Choroid plexus epithelial cell (primary cell): ENCODE measurements around the gene SRRM2.

Experiments
- DNase-seq: peaks from one replicate; pipeline ENCODE4 v3.0.0-alpha.2; 2010; ENCODE audit warnings: low read depth
- H3K4me3 ChIP-seq: 2 replicates; pipeline ENCODE4 v1.5.1; 2011; ENCODE audit warnings: low read depth, mild to moderate bottlenecking, control low read depth, low read length, moderate library complexity
- TF ChIP-seq, protein P1 (sequence below): conservative IDR thresholded peaks from 2 replicates; pipeline ENCODE4 v1.5.1; 2011; ENCODE audit warnings: low read depth, mild to moderate bottlenecking, control low read depth, inconsistent platforms, low read length, moderate library complexity

The SRRM2 gene

DNA sequence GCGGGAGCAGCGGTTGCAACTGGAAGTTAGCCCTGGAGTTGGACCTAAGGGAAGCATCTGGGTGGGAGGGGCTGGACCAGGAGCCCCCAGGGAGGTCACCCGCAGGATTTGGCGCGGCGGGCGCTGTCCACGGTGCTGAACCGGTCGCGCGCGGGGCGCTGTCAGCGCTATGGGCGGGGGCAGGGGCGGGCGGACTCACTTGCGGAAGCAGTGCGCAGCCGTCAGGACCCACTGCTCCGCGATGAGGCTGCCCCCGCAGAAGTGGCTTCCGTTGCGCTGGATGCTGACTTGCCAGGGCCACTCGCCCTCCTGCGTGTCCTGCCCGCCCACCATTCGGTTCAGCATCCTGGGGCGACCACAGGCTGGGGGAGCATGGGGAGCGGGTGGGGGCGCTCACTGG is 36.9 kb upstream of the SRRM2 start:
- H3K4me3 ChIP-seq, result peak overlapping the region; percentile 11

DNA sequence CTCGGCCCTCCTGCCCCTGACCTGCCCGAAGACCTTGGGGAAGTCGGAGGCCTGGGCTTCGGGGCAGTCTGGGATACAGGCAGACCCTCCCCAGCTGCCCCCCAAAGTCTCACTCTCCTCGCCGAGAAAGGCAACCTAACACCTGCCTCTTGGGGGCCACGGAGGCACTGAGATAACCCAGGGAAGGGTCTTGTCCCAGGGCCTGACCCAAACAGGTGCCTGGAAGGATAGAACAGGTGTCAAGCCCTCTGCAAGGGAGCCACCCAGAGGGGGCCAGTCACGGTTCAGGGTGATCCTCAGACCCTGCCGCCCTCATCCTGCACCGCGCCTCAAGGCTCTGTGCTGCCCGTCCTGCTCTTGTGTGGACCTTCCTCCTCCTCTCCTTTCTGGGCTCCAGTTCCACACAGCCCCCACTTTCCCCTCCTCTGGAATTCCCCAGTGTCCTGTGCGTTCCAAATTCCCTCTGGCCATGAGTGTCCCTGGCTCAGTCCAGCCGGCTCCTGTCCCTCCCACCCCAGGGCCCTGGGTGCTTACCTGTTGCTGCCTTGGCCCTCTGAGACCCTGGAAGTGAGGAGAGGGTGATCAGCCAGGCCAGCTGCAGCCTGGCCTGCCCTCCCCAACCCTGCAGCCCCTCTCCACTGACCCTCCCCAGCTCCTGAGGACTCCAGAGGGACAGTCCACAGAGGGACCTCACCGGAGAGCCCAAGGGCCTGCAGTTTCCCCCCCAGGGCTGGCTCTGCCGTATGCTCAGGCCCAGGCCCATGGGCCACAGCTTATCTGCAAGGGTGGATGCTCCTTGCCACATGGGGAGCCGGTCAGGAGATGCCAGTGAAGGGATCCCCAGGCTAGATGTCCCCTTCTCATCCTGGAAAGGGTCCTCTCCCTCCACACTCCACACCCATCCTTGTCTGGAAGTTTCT is 36.2 kb upstream of the SRRM2 start:
- no peak overlapping the region for H3K4me3 ChIP-seq
- no peak for DNase-seq
- TF ChIP-seq, protein P1, sequence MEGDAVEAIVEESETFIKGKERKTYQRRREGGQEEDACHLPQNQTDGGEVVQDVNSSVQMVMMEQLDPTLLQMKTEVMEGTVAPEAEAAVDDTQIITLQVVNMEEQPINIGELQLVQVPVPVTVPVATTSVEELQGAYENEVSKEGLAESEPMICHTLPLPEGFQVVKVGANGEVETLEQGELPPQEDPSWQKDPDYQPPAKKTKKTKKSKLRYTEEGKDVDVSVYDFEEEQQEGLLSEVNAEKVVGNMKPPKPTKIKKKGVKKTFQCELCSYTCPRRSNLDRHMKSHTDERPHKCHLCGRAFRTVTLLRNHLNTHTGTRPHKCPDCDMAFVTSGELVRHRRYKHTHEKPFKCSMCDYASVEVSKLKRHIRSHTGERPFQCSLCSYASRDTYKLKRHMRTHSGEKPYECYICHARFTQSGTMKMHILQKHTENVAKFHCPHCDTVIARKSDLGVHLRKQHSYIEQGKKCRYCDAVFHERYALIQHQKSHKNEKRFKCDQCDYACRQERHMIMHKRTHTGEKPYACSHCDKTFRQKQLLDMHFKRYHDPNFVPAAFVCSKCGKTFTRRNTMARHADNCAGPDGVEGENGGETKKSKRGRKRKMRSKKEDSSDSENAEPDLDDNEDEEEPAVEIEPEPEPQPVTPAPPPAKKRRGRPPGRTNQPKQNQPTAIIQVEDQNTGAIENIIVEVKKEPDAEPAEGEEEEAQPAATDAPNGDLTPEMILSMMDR, result no peak

More for the DNA sequence above, 36.9 kb upstream of the SRRM2 start:
- TF ChIP-seq, protein P1, result no peak
- DNase-seq, result peak; percentile 50

DNA sequence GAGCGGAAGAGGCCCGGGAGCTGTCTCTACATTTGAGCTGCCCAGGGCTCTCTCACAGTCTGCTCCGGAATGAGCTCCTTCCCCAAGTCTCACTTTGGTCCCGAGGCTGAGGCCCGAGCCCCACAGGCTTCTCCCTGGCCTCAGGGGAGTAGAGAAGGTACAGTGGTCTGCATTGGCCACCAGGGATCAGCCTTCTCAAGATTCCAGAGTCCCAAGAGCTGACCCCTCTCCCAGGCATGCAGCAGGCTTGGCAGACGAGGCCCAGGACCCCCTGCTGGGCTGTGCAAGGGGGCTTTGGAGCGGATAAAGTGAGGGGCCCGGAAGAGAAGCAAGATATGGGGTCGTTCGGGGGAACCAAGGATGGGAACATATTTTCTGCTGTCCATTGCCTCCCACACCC is 35.5 kb upstream of the SRRM2 start:
- TF ChIP-seq, protein P1, result no peak
- DNase-seq, result no peak
- H3K4me3 ChIP-seq, result no peak overlapping the region

DNA sequence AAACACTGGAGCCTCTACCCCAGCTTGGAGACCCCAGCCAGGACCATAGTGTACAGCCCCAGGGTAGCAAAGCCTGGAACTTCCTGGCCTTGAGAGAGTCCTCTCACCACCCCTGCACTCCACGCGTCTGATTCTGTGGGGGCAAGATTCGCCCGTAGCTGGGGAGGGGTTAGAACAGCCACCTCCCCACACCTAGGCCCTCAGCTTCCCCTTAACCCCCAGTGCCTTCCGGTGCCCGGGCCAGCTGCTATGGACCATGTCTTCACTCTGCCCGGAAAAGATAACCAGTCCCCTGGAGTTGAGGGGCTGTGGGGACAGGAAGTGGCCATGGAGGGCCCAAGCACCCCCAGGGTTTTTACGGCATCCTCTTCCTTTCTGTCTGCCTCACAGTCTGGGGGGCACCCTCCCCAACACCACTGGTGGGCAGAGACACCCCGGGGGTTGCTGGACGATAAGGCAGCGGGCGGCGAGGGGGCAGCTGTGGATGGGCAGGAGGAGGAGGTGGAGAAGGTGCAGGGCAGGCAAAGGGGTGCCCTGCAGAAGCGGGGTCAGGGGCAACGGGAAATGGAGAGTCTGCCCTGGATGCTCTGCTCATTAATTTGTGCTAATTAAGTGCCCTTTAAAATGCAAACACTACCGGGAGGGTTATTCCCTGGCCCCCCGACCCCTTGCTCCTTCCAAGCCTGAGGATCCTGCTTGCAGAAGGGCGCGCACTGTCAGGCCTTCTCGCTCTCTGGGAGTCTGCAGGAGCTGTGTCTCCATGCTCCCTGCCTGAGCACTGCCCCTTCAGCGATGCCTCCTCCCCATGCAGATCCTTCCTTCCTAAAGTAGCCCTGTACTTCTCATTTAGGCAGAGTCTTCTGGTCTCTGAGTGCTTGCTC is 34.8 kb upstream of the SRRM2 start:
- TF ChIP-seq, protein P1, result no peak
- no peak for DNase-seq
- no peak overlapping the region for H3K4me3 ChIP-seq

DNA sequence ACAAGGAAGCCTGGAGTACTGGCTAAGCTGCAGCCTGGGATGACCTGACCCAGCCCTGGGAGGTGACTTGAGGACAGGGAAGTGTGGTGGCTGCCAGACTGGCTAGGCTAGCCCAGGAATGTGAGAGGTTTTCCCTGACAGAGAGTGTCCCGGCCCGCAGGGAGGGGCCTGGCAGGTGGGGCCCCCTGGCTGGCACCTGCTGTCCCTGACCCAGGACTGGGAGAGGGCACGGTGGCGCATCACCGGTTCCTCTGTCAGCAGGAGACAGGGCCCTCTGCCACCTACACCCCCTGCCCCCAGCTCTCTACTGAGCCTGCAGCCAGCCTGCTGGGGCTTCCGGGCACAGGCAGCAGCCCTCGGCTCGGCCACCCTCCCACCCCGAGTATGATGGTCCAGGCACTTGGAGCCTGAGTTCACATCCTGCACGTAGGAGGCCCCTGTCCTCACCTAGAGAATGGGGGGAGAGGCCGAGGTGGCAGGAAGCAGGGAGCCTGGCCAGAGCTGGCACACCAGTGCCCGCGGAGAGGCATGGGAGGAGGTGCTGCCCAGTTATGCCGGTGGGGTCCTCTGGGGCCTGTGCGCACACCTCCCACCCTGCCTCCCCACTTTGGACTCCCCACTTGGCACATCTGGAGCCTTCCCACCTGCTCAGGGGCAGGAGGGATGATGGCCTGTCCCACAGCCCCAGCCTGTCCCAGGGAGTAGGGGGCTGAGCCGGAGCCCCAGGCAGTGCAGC is 32.9 kb upstream of the SRRM2 start:
- TF ChIP-seq, protein P1, result no peak

DNA sequence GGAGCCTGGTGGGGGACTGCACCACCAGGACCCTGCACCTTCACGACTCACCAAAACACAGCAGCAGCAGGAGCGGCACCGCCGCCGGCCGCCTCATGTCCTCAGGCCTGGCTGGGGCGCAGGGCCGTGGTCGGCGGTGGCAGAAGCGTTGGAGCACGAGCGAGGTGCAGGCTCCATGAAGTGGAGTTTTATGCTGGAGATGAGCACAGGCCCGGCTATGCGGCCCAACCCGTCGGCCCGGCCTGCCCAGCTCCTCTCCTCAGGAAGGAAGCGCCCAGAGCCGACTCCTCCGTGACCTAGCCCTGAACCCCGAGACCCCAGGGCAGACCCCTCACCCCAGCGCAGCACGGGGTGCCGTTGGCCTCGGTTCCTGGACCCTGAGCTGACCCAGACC is 32.4 kb upstream of the SRRM2 start, which contains the start of gene PRSS27:
Gene PRSS27, minus strand, starts transcription at position 161 of the 394 bp plus-strand sequence. Its CDS starts 64 bp downstream, at position 97.
- peak within 1 kb of the TSS; percentile 62 for H3K4me3 ChIP-seq

More for the DNA sequence above, 32.9 kb upstream of the SRRM2 start:
- H3K4me3 ChIP-seq, result no peak overlapping the region
- DNase-seq, result no peak

More for the DNA sequence above, 32.4 kb upstream of the SRRM2 start, which contains the start of gene PRSS27:
- TF ChIP-seq, protein P1, result no peak
- no peak for DNase-seq
